ENCODE measurements around the gene TMEM248.
"Not testable (repeated sequence)": the region's sequence is repeated elsewhere in the genome, so short reads cannot be mapped to it uniquely, and the experiment has no call there.

GRCh38 chr7:67004145-67004544 is 83.1 kb downstream of the TMEM248 start:
- TF ChIP-seq POLR2AphosphoS5 (IDR thresholded peaks at IDR 0.05); EP300 (conservative IDR thresholded peaks at IDR 0.05; ENCODE audit: poor library complexity, severe bottlenecking); TAF1 (IDR thresholded peaks at IDR 0.05; ENCODE audit: low read depth); RAD21 (conservative IDR thresholded peaks at IDR 0.05); CTCF (IDR thresholded peaks at IDR 0.05; ENCODE audit: poor library complexity, severe bottlenecking); EZH2 (IDR thresholded peaks at IDR 0.05; ENCODE audit: borderline replicate concordance, insufficient read depth, low read length, poor library complexity, severe bottlenecking): not testable (repeated sequence)
